Smooth muscle cell (in vitro differentiated cells): ENCODE data around the gene DOCK2. TPM values are rescaled to one million over a fixed set of nuclear protein-coding genes. Genes with fewer than 3 reads are reported as not detected.

Source experiments
- DNase-seq: peaks from one replicate; lab custom pipeline; 2025; ENCODE audit not compliant: unreplicated experiment; lab: John Stamatoyannopoulos, UW
- H2AFZ ChIP-seq: fragments of 200-600 bp; sonication (generic); 2 replicates; pipeline ENCODE4 v1.6.0; 2016; ENCODE audit warnings: antibody characterized with exemption, low read depth, mild to moderate bottlenecking
- H3F3A ChIP-seq: fragments of 200-600 bp; sonication (generic); 2 replicates; pipeline ENCODE4 v1.6.0; 2017; ENCODE audit warnings: antibody characterized with exemption, low read depth
- H3K27ac ChIP-seq: fragments of 200-600 bp; sonication (generic); 2 replicates; pipeline ENCODE4 v1.5.1; 2016; ENCODE audit warnings: low read depth, mild to moderate bottlenecking
- H3K27me3 ChIP-seq: fragments of 200-600 bp; sonication (generic); 2 replicates; pipeline ENCODE4 v1.6.1; 2016; ENCODE audit warnings: low read depth, mild to moderate bottlenecking
- H3K36me3 ChIP-seq: fragments of 200-600 bp; sonication (generic); 2 replicates; pipeline ENCODE4 v1.5.1; 2016; ENCODE audit warnings: low read depth
- H3K4me1 ChIP-seq: fragments of 200-600 bp; sonication (generic); 2 replicates; pipeline ENCODE4 v1.5.1; 2016; ENCODE audit warnings: low read depth
- H3K4me2 ChIP-seq: fragments of 200-600 bp; sonication (generic); 2 replicates; pipeline ENCODE4 v1.6.0; 2016; ENCODE audit warnings: mild to moderate bottlenecking
- H3K4me3 ChIP-seq: fragments of 200-600 bp; sonication (generic); 2 replicates; pipeline ENCODE4 v1.5.1; 2016; ENCODE audit warnings: mild to moderate bottlenecking
- H3K79me2 ChIP-seq: fragments of 200-600 bp; sonication (generic); 2 replicates; pipeline ENCODE4 v1.6.0; 2016; ENCODE audit warnings: low read depth, mild to moderate bottlenecking
- H3K9ac ChIP-seq: fragments of 200-600 bp; sonication (generic); 2 replicates; pipeline ENCODE4 v1.6.0; 2016; ENCODE audit warnings: low read depth
- H3K9me3 ChIP-seq: fragments of 200-600 bp; sonication (generic); replicated peaks from 2 replicates; pipeline ENCODE4 v1.5.1; 2016; ENCODE audit warnings: low read depth
- H4K20me1 ChIP-seq: fragments of 200-600 bp; sonication (generic); 2 replicates; pipeline ENCODE4 v1.6.0; 2016; ENCODE audit warnings: low read depth
- WGBS: methylation state at CpG from one replicate; pipeline ENCODE4 v1.1.7; 2016; ENCODE audit warnings: low lambda C conversion rate; 5-methylcytosine and 5-hydroxymethylcytosine counted together
- polyA plus RNA-seq: library from polyadenylated mRNA; unstranded; fragments of >200 nt; fragmentation: Nextera tagmentation; extraction: Ambion mirVana; gene quantifications from 2 replicates; pipeline ENCODE4 v1.2.1, GENCODE V29; 2016
- total RNA-seq: library from RNA; depleted of rRNA; stranded (reverse); fragments of >200 nt; gene quantifications from 2 replicates; pipeline ENCODE4 v1.2.3, GENCODE V29; 2014
- TF ChIP-seq, protein P1 (sequence below): fragments of 200-600 bp; sonication (generic); IDR thresholded peaks from 2 replicates; pipeline ENCODE4 v1.5.1; 2017; ENCODE audit warnings: borderline replicate concordance, mild to moderate bottlenecking, antibody characterized with exemption; ENCODE audit not compliant: insufficient read depth, poor library complexity, severe bottlenecking

The DOCK2 gene
- total and polyA plus RNA-seq, 2 experiments from 2014 or later: 0.73 to 3.0 TPM

DNA sequence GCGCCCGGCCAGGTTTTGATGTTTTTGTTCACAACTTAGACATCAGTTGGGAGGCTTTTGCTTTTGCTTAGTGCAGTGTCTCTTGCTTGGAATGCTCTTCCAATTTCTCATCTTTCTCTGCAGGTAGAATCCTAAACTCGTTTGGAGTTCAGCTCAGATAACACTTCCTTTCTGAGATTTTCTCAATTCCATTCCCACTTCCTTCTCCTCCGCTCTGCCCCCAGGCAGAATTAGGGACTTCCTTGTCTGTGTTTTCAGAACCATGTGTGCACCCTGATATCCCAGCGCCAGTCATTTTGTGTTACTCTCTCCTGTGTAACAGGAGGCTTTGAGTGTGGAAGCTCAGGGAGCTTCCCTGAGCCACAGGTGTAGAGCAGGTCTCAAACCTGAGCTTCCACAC is 172.2 kb downstream of the DOCK2 start:
- no peak overlapping the region for H3K27ac ChIP-seq
- no peak for DNase-seq
- H3K4me1 ChIP-seq: peaks cover 16% of the 10 kb centered on the region
- 78% methylated on average over 5 of the region's 5 CpGs for WGBS
- H3F3A ChIP-seq: no peaks in the 10 kb centered on the region
- H3K9me3 ChIP-seq: no peaks in the 10 kb centered on the region
- no peaks in the 10 kb centered on the region for H3K36me3 ChIP-seq
- H3K9ac ChIP-seq: no peak overlapping the region
- TF ChIP-seq, protein P1, sequence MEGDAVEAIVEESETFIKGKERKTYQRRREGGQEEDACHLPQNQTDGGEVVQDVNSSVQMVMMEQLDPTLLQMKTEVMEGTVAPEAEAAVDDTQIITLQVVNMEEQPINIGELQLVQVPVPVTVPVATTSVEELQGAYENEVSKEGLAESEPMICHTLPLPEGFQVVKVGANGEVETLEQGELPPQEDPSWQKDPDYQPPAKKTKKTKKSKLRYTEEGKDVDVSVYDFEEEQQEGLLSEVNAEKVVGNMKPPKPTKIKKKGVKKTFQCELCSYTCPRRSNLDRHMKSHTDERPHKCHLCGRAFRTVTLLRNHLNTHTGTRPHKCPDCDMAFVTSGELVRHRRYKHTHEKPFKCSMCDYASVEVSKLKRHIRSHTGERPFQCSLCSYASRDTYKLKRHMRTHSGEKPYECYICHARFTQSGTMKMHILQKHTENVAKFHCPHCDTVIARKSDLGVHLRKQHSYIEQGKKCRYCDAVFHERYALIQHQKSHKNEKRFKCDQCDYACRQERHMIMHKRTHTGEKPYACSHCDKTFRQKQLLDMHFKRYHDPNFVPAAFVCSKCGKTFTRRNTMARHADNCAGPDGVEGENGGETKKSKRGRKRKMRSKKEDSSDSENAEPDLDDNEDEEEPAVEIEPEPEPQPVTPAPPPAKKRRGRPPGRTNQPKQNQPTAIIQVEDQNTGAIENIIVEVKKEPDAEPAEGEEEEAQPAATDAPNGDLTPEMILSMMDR: no peak
- no peak overlapping the region for H3K4me3 ChIP-seq
- no peaks in the 10 kb centered on the region for H3K79me2 ChIP-seq
- H3K27me3 ChIP-seq: peaks cover 3% of the 10 kb centered on the region
- H4K20me1 ChIP-seq: no peaks in the 10 kb centered on the region
- H3K4me2 ChIP-seq: no peak overlapping the region
- no peak overlapping the region for H2AFZ ChIP-seq

DNA sequence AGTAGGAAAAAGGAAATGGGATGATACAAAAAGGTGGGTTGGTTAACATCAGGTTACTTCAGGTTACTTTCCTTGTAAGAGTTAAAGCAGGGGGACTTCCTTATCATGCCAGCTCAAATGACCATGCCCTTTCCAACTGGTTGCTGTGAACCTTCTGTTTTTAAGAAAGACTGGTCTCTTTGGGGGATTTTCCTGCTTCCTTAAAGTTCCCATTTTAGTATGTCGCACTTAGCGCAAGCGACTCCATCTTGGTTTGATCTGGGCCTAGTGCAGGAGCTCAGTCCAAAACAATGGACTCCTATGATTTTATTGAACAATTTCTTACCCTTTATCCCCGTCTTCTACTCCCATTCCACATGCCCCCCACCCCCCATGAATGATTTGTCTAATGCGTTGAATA is 173.4 kb downstream of the DOCK2 start:
- Histone ChIP-seq H3K4me3 (no peak overlapping the region), H3K4me1 (peaks cover 16% of the 10 kb centered on the region), H3K27ac (no peak overlapping the region), H3K9me3 (no peaks in the 10 kb centered on the region), H2AFZ (no peak overlapping the region), H3K79me2 (no peaks in the 10 kb centered on the region), H3F3A (no peaks in the 10 kb centered on the region), H3K36me3 (no peaks in the 10 kb centered on the region), H3K9ac (no peak overlapping the region), H3K4me2 (no peak overlapping the region), H4K20me1 (no peaks in the 10 kb centered on the region), H3K27me3 (peaks cover 3% of the 10 kb centered on the region)
- WGBS: 96% methylated on average over 5 of the region's 5 CpGs
- TF ChIP-seq, protein P1: no peak
- no peak for DNase-seq

DNA sequence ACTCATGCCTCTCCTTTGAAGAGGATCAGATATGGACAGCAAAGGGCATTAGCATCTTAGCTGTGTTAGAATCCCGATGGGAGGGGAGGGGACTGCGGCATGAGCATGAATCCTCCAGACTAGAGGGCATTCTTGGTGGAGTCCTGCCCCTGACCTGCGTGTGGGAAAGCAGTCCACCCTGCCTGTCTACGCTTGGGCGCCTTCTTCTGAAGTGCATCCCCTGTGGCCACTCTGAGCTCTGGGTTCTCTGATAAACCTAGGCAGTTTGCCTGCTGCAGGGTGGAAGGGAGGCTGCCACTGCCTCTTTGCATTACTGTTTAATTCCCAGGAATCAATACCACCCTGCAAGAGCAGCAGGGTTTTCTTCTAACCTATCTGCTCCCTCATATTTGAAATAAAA is 173.9 kb downstream of the DOCK2 start:
- Histone ChIP-seq H2AFZ (no peak overlapping the region), H3K27ac (no peak overlapping the region), H3K79me2 (no peaks in the 10 kb centered on the region), H3K4me1 (peaks cover 16% of the 10 kb centered on the region), H3K9me3 (no peaks in the 10 kb centered on the region), H3K4me3 (no peak overlapping the region), H3K4me2 (no peak overlapping the region), H3K27me3 (peaks cover 3% of the 10 kb centered on the region), H3K9ac (no peak overlapping the region), H4K20me1 (no peaks in the 10 kb centered on the region), H3F3A (no peaks in the 10 kb centered on the region), H3K36me3 (no peaks in the 10 kb centered on the region)
- 79% methylated on average over 5 of the region's 5 CpGs for WGBS
- DNase-seq: no peak
- TF ChIP-seq, protein P1: no peak

DNA sequence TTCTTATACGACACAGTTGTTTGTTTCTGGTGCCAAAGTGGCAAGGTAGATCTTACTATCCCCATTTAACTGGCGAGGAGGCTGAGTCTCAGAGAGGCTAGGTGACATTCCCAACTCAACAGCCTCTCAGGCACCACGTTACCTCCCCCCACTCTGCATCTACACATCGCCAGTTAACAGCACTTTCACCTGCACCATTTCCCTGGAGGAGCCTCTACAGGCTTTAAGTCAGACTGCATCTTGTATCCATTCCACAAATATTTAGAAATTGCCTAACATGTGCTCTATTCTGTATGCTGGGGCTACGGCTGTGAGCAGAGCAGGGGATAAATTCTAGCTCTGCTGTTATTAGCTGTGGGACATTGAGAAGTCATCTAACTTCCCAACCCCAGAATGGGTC is 174.6 kb downstream of the DOCK2 start:
- H4K20me1 ChIP-seq: no peaks in the 10 kb centered on the region
- TF ChIP-seq, protein P1: no peak
- no peak overlapping the region for H3K4me3 ChIP-seq

More for the DNA sequence above, 174.6 kb downstream of the DOCK2 start:
- Histone ChIP-seq H2AFZ (no peak overlapping the region), H3K36me3 (no peaks in the 10 kb centered on the region), H3K4me2 (no peak overlapping the region), H3K27ac (no peak overlapping the region), H3K79me2 (no peaks in the 10 kb centered on the region), H3K4me1 (peaks cover 16% of the 10 kb centered on the region), H3K9ac (no peak overlapping the region), H3K9me3 (no peaks in the 10 kb centered on the region), H3F3A (no peaks in the 10 kb centered on the region), H3K27me3 (peaks cover 3% of the 10 kb centered on the region)
- DNase-seq: no peak
- 85% methylated on average over 5 of the region's 5 CpGs for WGBS
